Tibial nerve (tissue), 4 donors: ENCODE measurements around the gene PRKAR1A. TPM values are rescaled to one million over a fixed set of nuclear protein-coding genes. Genes with fewer than 3 reads are reported as not detected.
A peak's percentile ranks its signal among the peaks of the same experiment; 100 is the strongest.

Experiments
- DNase-seq, 2 donors: peaks; one replicate each; pipeline ENCODE4 v3.0.0-alpha.2; 2019; ENCODE audit warnings: low spot score in 2 of 2
- H3K27ac ChIP-seq, 4 donors: fragments of 200-600 bp; sonication (generic) in 3 of 4; one replicate each; pipeline ENCODE4 v1.5.1; 2017 to 2019; ENCODE audit warnings: mild to moderate bottlenecking in 1 of 4
- H3K27me3 ChIP-seq, 2 donors: fragments of 200-600 bp; sonication (generic) in 1 of 2; one replicate each; pipeline versions ENCODE4 v1.5.1 to v1.6.0; 2017 to 2019
- H3K36me3 ChIP-seq, 3 donors: fragments of 200-600 bp; sonication (generic); one replicate each; pipeline ENCODE4 v1.5.1; 2018 to 2019
- H3K4me1 ChIP-seq, 4 donors: fragments of 200-600 bp; sonication (generic) in 3 of 4; one replicate each; pipeline ENCODE4 v1.5.1; 2017 to 2019
- H3K4me3 ChIP-seq, 4 donors: fragments of 200-600 bp; sonication (generic) in 3 of 4; one replicate each; pipeline ENCODE4 v1.5.1; 2017 to 2019; ENCODE audit warnings: mild to moderate bottlenecking in 1 of 4, moderate library complexity in 1 of 4
- H3K9me3 ChIP-seq, 4 donors: fragments of 200-600 bp; sonication (generic) in 3 of 4; one replicate each; pipeline ENCODE4 v1.5.1; 2017 to 2019
- EP300 ChIP-seq, 2 donors: sonication (generic); formaldehyde crosslinking; IDR thresholded peaks; one replicate each; pipeline ENCODE4 v1.6.1; 2017; ENCODE audit warnings: antibody characterized with exemption in 2 of 2, mild to moderate bottlenecking in 1 of 2
- POLR2A ChIP-seq, 2 donors: fragments of 450-650 bp; IDR thresholded peaks; one replicate each; pipeline ENCODE4 v1.6.1; 2017; ENCODE audit warnings: antibody characterized with exemption in 2 of 2, mild to moderate bottlenecking in 2 of 2, moderate library complexity in 2 of 2
- WGBS, 2 donors: methylation state at CpG; one replicate each; pipeline ENCODE4 v1.1.5; 2018; 5-methylcytosine and 5-hydroxymethylcytosine counted together
- total RNA-seq, 4 donors: library from RNA; depleted of rRNA; stranded (reverse); fragments of >200 nt; gene quantifications; one replicate each; pipeline ENCODE4 v1.1.0, GENCODE V29; 2016
- TF ChIP-seq, protein P1 (sequence below), 5 experiments: fragments of 200-600 bp in 3 of 5; fragments of 450-650 bp in 2 of 5; sonication (generic) in 3 of 5; IDR thresholded peaks; one replicate each; pipeline ENCODE4 v1.5.1; 2016 to 2019; ENCODE audit warnings: antibody characterized with exemption in 5 of 5, mild to moderate bottlenecking in 3 of 5, moderate library complexity in 2 of 5

PRKAR1A gene
- total RNA-seq, 4 donors from 2014 or later, result 327 to 494 (median 406) TPM

DNA sequence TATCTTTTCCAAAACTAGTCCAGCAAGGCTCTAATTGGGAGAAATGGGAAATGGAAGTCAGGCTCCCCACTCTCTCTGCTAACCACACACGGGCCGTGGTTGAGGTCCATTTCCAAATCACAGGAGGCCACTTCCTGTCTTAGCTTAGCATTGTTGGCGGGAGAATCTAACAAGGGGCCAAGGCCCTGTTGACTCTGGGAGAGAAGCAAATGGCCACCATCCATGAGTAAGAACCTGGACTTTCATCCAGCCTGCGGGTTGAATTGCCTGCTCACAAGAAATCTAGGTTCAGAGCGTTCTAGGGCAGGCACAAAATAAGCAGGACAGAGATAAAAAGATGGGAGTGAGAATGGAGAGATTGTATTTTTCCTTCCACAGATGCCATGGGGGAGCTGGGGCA is 83.3 kb downstream of the PRKAR1A start:
- H3K27ac ChIP-seq, result peak overlapping the region in 2 of 4 donors; percentile 1 to 65
- no peaks in the 10 kb centered on the region for H3K9me3 ChIP-seq
- no peaks in the 10 kb centered on the region for H3K36me3 ChIP-seq
- DNase-seq, result peak; percentile 19 to 67
- H3K4me1 ChIP-seq, result peaks cover 0 to 78% (median 7%) of the 10 kb centered on the region in 4 donors
- 62 to 73% methylated on average over 5 of the region's 5 CpGs for WGBS, 2 donors
- peaks cover 0 to 8% of the 10 kb centered on the region in 2 donors for H3K27me3 ChIP-seq
- no peak overlapping the region for H3K4me3 ChIP-seq
- TF ChIP-seq POLR2A (IDR thresholded peaks at IDR 0.05), result no peak
- TF ChIP-seq, protein P1, sequence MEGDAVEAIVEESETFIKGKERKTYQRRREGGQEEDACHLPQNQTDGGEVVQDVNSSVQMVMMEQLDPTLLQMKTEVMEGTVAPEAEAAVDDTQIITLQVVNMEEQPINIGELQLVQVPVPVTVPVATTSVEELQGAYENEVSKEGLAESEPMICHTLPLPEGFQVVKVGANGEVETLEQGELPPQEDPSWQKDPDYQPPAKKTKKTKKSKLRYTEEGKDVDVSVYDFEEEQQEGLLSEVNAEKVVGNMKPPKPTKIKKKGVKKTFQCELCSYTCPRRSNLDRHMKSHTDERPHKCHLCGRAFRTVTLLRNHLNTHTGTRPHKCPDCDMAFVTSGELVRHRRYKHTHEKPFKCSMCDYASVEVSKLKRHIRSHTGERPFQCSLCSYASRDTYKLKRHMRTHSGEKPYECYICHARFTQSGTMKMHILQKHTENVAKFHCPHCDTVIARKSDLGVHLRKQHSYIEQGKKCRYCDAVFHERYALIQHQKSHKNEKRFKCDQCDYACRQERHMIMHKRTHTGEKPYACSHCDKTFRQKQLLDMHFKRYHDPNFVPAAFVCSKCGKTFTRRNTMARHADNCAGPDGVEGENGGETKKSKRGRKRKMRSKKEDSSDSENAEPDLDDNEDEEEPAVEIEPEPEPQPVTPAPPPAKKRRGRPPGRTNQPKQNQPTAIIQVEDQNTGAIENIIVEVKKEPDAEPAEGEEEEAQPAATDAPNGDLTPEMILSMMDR (IDR thresholded peaks at IDR 0.05), result no peak
- peak in 1 of 2 donors; percentile 73 for TF ChIP-seq EP300 (IDR thresholded peaks at IDR 0.05)

DNA sequence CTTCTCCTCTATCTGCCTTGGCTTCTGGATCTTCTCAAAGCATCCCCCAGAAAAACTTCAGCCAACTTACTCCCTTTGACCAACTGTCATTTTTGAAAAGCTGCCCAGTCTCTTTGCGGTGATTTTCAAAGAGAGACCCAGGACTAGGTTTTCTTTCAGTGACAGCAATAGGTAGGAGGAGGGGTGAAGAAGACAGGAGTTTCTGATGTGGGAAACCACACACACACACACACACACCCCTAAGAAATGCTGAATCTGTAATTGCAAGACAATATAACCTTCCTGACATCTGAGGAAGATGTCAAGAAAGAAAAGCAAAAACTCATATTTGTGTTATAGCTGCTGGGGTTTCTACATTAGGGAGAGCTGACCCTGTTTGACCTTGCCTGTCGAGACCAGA is 83.8 kb downstream of the PRKAR1A start:
- TF ChIP-seq EP300 (IDR thresholded peaks at IDR 0.05) (no peak), POLR2A (IDR thresholded peaks at IDR 0.05) (no peak)
- TF ChIP-seq, protein P1 (IDR thresholded peaks at IDR 0.05), result no peak
- Histone ChIP-seq H3K4me3 (no peak overlapping the region), H3K9me3 (no peaks in the 10 kb centered on the region), H3K4me1 (peaks cover 0 to 81% (median 7%) of the 10 kb centered on the region in 4 donors), H3K27ac (peak overlapping the region in 2 of 4 donors; percentile 1 to 65), H3K27me3 (peaks cover 0 to 11% of the 10 kb centered on the region in 2 donors), H3K36me3 (no peaks in the 10 kb centered on the region)
- no peak for DNase-seq
- whole genome bisulfite sequencing, 2 donors, result 60 to 64% methylated on average over 2 of the region's 2 CpGs

DNA sequence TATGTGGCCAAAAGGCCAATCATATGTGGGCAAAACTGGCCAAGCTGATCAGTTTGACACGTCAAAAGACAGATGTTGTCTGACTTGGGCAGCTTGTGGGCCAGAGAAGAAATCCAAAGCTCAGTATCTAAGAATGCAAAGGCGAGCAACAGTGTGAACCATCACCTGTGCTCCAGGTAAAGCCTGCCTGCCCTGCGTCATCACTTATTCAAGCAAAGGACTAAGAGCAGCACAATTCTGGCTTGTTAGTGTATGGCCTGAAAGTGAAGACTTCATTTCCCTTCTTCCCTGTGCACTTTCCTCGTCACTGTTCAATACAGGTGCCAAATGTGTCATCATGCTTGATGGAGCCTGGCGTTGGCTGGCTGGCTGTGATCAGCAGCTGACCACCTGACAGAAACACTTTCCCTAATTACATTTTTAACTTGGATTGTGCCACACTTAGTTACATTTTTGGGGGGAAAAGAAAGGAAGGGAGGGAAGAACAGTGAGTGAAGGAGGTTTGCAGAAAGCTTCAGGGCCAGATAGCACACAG is 84.2 kb downstream of the PRKAR1A start:
- no peak for TF ChIP-seq POLR2A (IDR thresholded peaks at IDR 0.05)
- TF ChIP-seq, protein P1 (IDR thresholded peaks at IDR 0.05), result no peak
- TF ChIP-seq EP300 (IDR thresholded peaks at IDR 0.05), result no peak
- DNase-seq, result no peak
- no peak overlapping the region for H3K4me3 ChIP-seq
- peak overlapping the region in 2 of 4 donors; percentile 1 to 65 for H3K27ac ChIP-seq
- H3K4me1 ChIP-seq, result peaks cover 0 to 85% (median 8%) of the 10 kb centered on the region in 4 donors
- WGBS, 2 donors, result 79 to 88% methylated on average over 5 of the region's 5 CpGs
- no peaks in the 10 kb centered on the region for H3K36me3 ChIP-seq
- peaks cover 0 to 11% of the 10 kb centered on the region in 2 donors for H3K27me3 ChIP-seq
- no peaks in the 10 kb centered on the region for H3K9me3 ChIP-seq

DNA sequence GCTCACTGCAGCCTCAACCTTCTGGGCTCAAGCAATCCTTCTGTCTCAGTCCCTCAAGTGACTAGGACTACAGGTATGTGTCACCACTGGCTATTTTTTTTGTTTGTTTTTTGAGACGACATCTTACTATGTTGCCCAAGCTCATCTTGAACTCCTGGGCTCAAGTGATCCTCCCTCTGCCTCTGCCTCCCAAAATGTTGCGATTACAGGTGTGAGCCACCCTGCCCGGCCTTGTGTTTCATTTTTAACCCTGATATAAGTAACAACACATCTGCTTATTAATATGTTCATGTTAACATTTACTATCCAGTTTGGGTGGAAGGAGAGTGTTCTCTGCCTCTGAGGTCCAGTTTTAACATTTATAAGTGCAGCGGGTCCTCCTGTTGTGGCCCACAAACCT is 85.8 kb downstream of the PRKAR1A start:
- H3K4me3 ChIP-seq, result peak overlapping the region in 1 of 4 donors; percentile 1
- no peaks in the 10 kb centered on the region for H3K9me3 ChIP-seq
- H3K27me3 ChIP-seq, result peaks cover 0 to 11% of the 10 kb centered on the region in 2 donors
- no peaks in the 10 kb centered on the region for H3K36me3 ChIP-seq
- DNase-seq, result no peak
- peaks cover 0 to 83% (median 7%) of the 10 kb centered on the region in 4 donors for H3K4me1 ChIP-seq
- TF ChIP-seq, protein P1 (IDR thresholded peaks at IDR 0.05), result no peak
- WGBS, 2 donors, result 91 to 94% methylated on average over 4 of the region's 4 CpGs
- H3K27ac ChIP-seq, result peak overlapping the region in 2 of 4 donors; percentile 84 to 86

DNA sequence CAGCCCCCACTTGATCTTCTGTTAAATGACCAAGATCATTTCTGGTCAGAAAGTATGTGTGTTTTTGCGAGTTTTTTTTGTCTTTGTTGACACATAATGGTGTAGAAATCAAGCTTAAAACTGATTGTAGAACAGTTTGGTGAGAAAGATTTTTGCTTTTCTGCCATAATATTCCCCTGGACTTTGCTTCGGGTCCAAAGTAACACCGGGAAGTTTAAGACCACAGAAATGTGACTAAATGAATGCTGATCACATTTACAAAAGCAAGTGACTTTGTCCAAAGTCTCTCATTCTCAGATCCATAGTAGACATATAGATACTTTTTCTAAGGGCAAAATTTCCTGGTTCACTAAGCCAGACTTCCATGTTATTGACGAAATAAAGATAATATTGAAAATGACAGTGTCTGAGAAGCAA is 86.3 kb downstream of the PRKAR1A start:
- H3K27ac ChIP-seq, result peak overlapping the region in 2 of 4 donors; percentile 84 to 86
- peak overlapping the region in 2 of 4 donors; percentile 1 to 82 for H3K4me3 ChIP-seq

More for the DNA sequence above, 86.3 kb downstream of the PRKAR1A start:
- H3K9me3 ChIP-seq, result no peaks in the 10 kb centered on the region
- H3K27me3 ChIP-seq, result peaks cover 0 to 11% of the 10 kb centered on the region in 2 donors
- TF ChIP-seq, protein P1 (IDR thresholded peaks at IDR 0.05), result no peak
- TF ChIP-seq EP300 (IDR thresholded peaks at IDR 0.05) (no peak), POLR2A (IDR thresholded peaks at IDR 0.05) (no peak)
- 63 to 64% methylated on average over 4 of the region's 4 CpGs for WGBS, 2 donors
- peaks cover 0 to 80% (median 7%) of the 10 kb centered on the region in 4 donors for H3K4me1 ChIP-seq
- no peak for DNase-seq
- no peaks in the 10 kb centered on the region for H3K36me3 ChIP-seq
